AG04450 (cell line): ENCODE results near the gene KRTAP4-8. TPM values are rescaled to one million over a fixed set of nuclear protein-coding genes. Genes with fewer than 3 reads are reported as not detected.
A peak's percentile ranks its signal among the peaks of the same experiment; 100 is the strongest.

Experiments used
- CTCF ChIA-PET: fragments of 300-600, 350-600 bp; formaldehyde crosslinking; extraction: SDS; loops from one replicate; lab custom pipeline; 2022; ENCODE audit warnings: antibody characterized with exemption, inconsistent platforms; lab: Charles Lee
- POLR2A ChIA-PET: fragments of 350-600 bp; formaldehyde crosslinking; extraction: SDS; loops from one replicate; lab custom pipeline; 2021; ENCODE audit warnings: antibody characterized with exemption, inconsistent platforms; lab: Yijun Ruan, JAX
- DNase-seq: peaks from one replicate; pipeline ENCODE4 v3.0.0-alpha.2; 2011; ENCODE audit warnings: low read depth, low spot score
- H3K27ac ChIP-seq: one replicate; pipeline ENCODE4 v1.5.1; 2012; ENCODE audit warnings: low read depth, low read length, control low read depth
- H3K27me3 ChIP-seq: one replicate; pipeline ENCODE4 v1.6.0; 2012; ENCODE audit warnings: low read length; ENCODE audit not compliant: control insufficient read depth, insufficient read depth
- H3K4me3 ChIP-seq: 2 replicates; pipeline ENCODE4 v1.5.1; 2011; ENCODE audit warnings: mild to moderate bottlenecking, low read depth, low read length, control low read depth
- H3K9me3 ChIP-seq: 2 replicates; pipeline ENCODE4 v1.5.1; 2012; ENCODE audit warnings: low read length; ENCODE audit not compliant: control insufficient read depth, insufficient read depth
- polyA plus RNA-seq: library from polyadenylated mRNA; depleted of rRNA; stranded (reverse); fragments of >200 nt; gene quantifications from 2 replicates; pipeline ENCODE4 v1.2.3, GENCODE V29; 2011; rRNA removed
- TF ChIP-seq, protein P1 (sequence below): IDR thresholded peaks from 2 replicates; pipeline ENCODE4 v1.5.1; 2011; ENCODE audit warnings: low read depth, low read length, control low read depth, inconsistent platforms

The KRTAP4-8 gene
- polyA plus RNA-seq, 1 experiment: not detected

DNA sequence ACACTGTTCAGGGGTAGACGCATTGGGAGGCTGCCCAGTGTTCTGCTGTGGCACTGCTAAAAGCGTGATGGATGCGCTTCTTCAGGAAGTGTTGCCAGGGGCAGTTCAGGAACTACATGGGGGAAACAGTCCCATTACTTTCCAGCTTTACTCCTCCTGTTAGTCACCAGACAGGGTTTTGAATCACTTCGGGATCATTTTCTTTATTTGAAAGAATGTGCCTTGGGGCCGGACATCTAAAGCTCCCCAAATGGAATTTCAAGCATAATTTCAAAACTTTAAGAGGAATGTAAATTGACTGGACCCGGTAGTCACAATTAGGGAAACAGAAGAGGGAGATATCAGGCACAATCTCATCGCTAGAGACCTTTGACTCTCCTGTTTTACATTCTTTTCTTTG is 49.5 kb downstream of the KRTAP4-8 start:
- POLR2A ChIA-PET: interaction anchor here (1.0 to 1.1 kb wide), 2 partner anchors 13 to 641 kb away, joined by 3 to 4 read pairs; no protein-coding TSS in a partner anchor
- CTCF ChIA-PET: interaction anchor here (1.1 kb wide), 1 partner anchor 83 kb away, joined by 3 read pairs; no protein-coding TSS in a partner anchor
- Histone ChIP-seq H3K9me3 (no peaks in the 10 kb centered on the region), H3K27ac (peak overlapping the region; percentile 57), H3K27me3 (no peaks in the 10 kb centered on the region), H3K4me3 (no peak overlapping the region)
- DNase-seq: no peak
- TF ChIP-seq, protein P1, sequence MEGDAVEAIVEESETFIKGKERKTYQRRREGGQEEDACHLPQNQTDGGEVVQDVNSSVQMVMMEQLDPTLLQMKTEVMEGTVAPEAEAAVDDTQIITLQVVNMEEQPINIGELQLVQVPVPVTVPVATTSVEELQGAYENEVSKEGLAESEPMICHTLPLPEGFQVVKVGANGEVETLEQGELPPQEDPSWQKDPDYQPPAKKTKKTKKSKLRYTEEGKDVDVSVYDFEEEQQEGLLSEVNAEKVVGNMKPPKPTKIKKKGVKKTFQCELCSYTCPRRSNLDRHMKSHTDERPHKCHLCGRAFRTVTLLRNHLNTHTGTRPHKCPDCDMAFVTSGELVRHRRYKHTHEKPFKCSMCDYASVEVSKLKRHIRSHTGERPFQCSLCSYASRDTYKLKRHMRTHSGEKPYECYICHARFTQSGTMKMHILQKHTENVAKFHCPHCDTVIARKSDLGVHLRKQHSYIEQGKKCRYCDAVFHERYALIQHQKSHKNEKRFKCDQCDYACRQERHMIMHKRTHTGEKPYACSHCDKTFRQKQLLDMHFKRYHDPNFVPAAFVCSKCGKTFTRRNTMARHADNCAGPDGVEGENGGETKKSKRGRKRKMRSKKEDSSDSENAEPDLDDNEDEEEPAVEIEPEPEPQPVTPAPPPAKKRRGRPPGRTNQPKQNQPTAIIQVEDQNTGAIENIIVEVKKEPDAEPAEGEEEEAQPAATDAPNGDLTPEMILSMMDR: no peak

Other genes with a start within 250 kb of the KRTAP4-8 start
- not detected in 2 replicates for gene KRT12, start 230.9 kb downstream of the KRTAP4-8 start, polyA plus RNA-seq
- not detected in 2 replicates for gene KRT20, start 212.9 kb downstream of the KRTAP4-8 start, polyA plus RNA-seq
- 0.06 TPM in 1 of 2 replicates, not detected in the other for gene KRT23, start 160.5 kb downstream of the KRTAP4-8 start, polyA plus RNA-seq
- 0.11 TPM in 1 of 2 replicates, not detected in the other for gene KRT39, start 131.2 kb downstream of the KRTAP4-8 start, polyA plus RNA-seq
- not detected in 2 replicates for gene KRT40, start 113.8 kb downstream of the KRTAP4-8 start, polyA plus RNA-seq
- gene KRTAP3-3, start 104.0 kb downstream of the KRTAP4-8 start, polyA plus RNA-seq: not detected in 2 replicates
- gene KRTAP3-2, start 98.2 kb downstream of the KRTAP4-8 start, polyA plus RNA-seq: not detected in 2 replicates
- not detected in 2 replicates for gene KRTAP3-1, start 89.0 kb downstream of the KRTAP4-8 start, polyA plus RNA-seq
- 16.9 and 20.2 TPM in 2 replicates for gene KRTAP1-5, start 70.9 kb downstream of the KRTAP4-8 start, polyA plus RNA-seq
- gene KRTAP1-4, start 67.9 kb downstream of the KRTAP4-8 start, polyA plus RNA-seq: not detected in 2 replicates
- gene KRTAP1-3, start 63.3 kb downstream of the KRTAP4-8 start, polyA plus RNA-seq: not detected in 2 replicates
- gene KRTAP1-1, start 56.7 kb downstream of the KRTAP4-8 start, polyA plus RNA-seq: 0.19 and 0.27 TPM in 2 replicates
- not detected in 2 replicates for gene KRTAP2-1, start 50.8 kb downstream of the KRTAP4-8 start, polyA plus RNA-seq
- gene KRTAP2-2, start 42.9 kb downstream of the KRTAP4-8 start, polyA plus RNA-seq: not detected in 2 replicates
- 1.3 and 2.5 TPM in 2 replicates for gene KRTAP2-3, start 38.0 kb downstream of the KRTAP4-8 start, polyA plus RNA-seq
- not detected in 2 replicates for gene KRTAP2-4, start 32.3 kb downstream of the KRTAP4-8 start, polyA plus RNA-seq
- gene KRTAP4-7, start 14.0 kb downstream of the KRTAP4-8 start, polyA plus RNA-seq: not detected in 2 replicates
- not detected in 2 replicates for gene KRTAP4-16, start 4.1 kb upstream of the KRTAP4-8 start, polyA plus RNA-seq
- gene KRTAP4-9, start 7.2 kb upstream of the KRTAP4-8 start, polyA plus RNA-seq: not detected in 2 replicates
- gene KRTAP4-11, start 20.2 kb upstream of the KRTAP4-8 start, polyA plus RNA-seq: not detected in 2 replicates
- gene KRTAP4-12, start 26.0 kb upstream of the KRTAP4-8 start, polyA plus RNA-seq: not detected in 2 replicates
- not detected in 2 replicates for gene KRTAP4-6, start 42.4 kb upstream of the KRTAP4-8 start, polyA plus RNA-seq
- not detected in 2 replicates for gene KRTAP4-5, start 51.7 kb upstream of the KRTAP4-8 start, polyA plus RNA-seq
- not detected in 2 replicates for gene KRTAP4-4, start 62.6 kb upstream of the KRTAP4-8 start, polyA plus RNA-seq
- not detected in 2 replicates for gene KRTAP4-3, start 70.1 kb upstream of the KRTAP4-8 start, polyA plus RNA-seq
- gene KRTAP4-2, start 80.1 kb upstream of the KRTAP4-8 start, polyA plus RNA-seq: not detected in 2 replicates
- not detected in 2 replicates for gene KRTAP4-1, start 86.8 kb upstream of the KRTAP4-8 start, polyA plus RNA-seq
- not detected in 2 replicates for gene KRTAP9-1, start 91.7 kb upstream of the KRTAP4-8 start, polyA plus RNA-seq
- gene KRTAP9-2, start 128.5 kb upstream of the KRTAP4-8 start, polyA plus RNA-seq: not detected in 2 replicates
- gene KRTAP9-3, start 134.3 kb upstream of the KRTAP4-8 start, polyA plus RNA-seq: not detected in 2 replicates
- gene KRTAP9-8, start 139.9 kb upstream of the KRTAP4-8 start, polyA plus RNA-seq: not detected in 2 replicates
- gene KRTAP9-4, start 151.5 kb upstream of the KRTAP4-8 start, polyA plus RNA-seq: not detected in 2 replicates
- gene KRTAP9-9, start 157.2 kb upstream of the KRTAP4-8 start, polyA plus RNA-seq: not detected in 2 replicates
- gene KRTAP9-6, start 167.2 kb upstream of the KRTAP4-8 start, polyA plus RNA-seq: not detected in 2 replicates
- gene KRTAP9-7, start 177.6 kb upstream of the KRTAP4-8 start, polyA plus RNA-seq: not detected in 2 replicates
- not detected in 2 replicates for gene KRTAP29-1, start 204.7 kb upstream of the KRTAP4-8 start, polyA plus RNA-seq
- not detected in 2 replicates for gene KRTAP16-1, start 211.2 kb upstream of the KRTAP4-8 start, polyA plus RNA-seq
- not detected in 2 replicates for gene KRTAP17-1, start 217.6 kb upstream of the KRTAP4-8 start, polyA plus RNA-seq